ENCODE data around the gene AFF1. TPM values are rescaled to one million over a fixed set of nuclear protein-coding genes. Genes with fewer than 3 reads are reported as not detected.

The AFF1 gene
- total and polyA plus RNA-seq, 2 of the 4 experiments (the other 2 are of a cell fraction): 7.0 to 9.6 TPM

- in situ Hi-C loops (cut with MboI; ENCODE audit: low sequenced_read_pairs) (no loop called here), intact Hi-C loops (cut with micrococcal nuclease) (no loop called here), dilution Hi-C loops (cut with HindIII; ENCODE audit: low sequenced_read_pairs, unreplicated experiment) (no loop called here)
- Histone ChIP-seq H3K4me3 (ENCODE audit: insufficient read depth, low read depth, low read length) (no peak overlapping the region), H2AK9ac (replicated peaks; ENCODE audit: low read depth, low read length, poor library complexity) (no peak overlapping the region), H3K56ac (ENCODE audit: extremely low read depth, insufficient read depth, low read length) (no peak overlapping the region), H3K4me2 (ENCODE audit: low read depth, low read length) (no peak overlapping the region), H3K4ac (ENCODE audit: low read depth, low read length) (no peak overlapping the region), H4K91ac (ENCODE audit: insufficient read depth, low read depth, low read length) (no peak overlapping the region), H2BK120ac (ENCODE audit: low read depth, low read length) (no peak overlapping the region), H3K14ac (replicated peaks; ENCODE audit: low read depth, low read length) (no peak overlapping the region), H4K5ac (ENCODE audit: low read depth, low read length) (no peak overlapping the region), H3K9me3 (ENCODE audit: control insufficient read depth, insufficient read depth, low read length) (no peaks in the 10 kb centered on the region), H2BK15ac (ENCODE audit: low read depth, low read length) (no peak overlapping the region), H3K4me1 (ENCODE audit: control insufficient read depth, insufficient read depth, low read length) (peaks cover 3% of the 10 kb centered on the region), H3K9ac (ENCODE audit: low read depth, low read length) (no peak overlapping the region), H3K27ac (ENCODE audit: insufficient read depth, low read length) (no peak overlapping the region), H4K20me1 (ENCODE audit: insufficient read depth, low read length) (peaks cover 23% of the 10 kb centered on the region), H3K9me1 (ENCODE audit: insufficient read depth, low read length) (peaks cover 5% of the 10 kb centered on the region; the same call in 1 of the 2 replicates), H3K18ac (ENCODE audit: low read depth, low read length) (no peak overlapping the region), H3K79me1 (ENCODE audit: low read depth in 1 of 2, low read length in 2 of 2) (peaks cover 27 to 45% of the 10 kb centered on the region in 2 experiments), H2AK5ac (ENCODE audit: low read depth, low read length) (no peak overlapping the region), H3K27me3 (ENCODE audit: control insufficient read depth, insufficient read depth, low read length) (no peaks in the 10 kb centered on the region), H2AFZ (replicated peaks; ENCODE audit: low read length, poor library complexity) (no peak overlapping the region), H2BK5ac (ENCODE audit: low read depth, low read length, poor library complexity, severe bottlenecking) (no peak overlapping the region), H3K36me3 (ENCODE audit: control insufficient read depth, insufficient read depth, low read length) (no peaks in the 10 kb centered on the region), H2BK20ac (ENCODE audit: low read depth, low read length) (no peak overlapping the region), H4K8ac (ENCODE audit: low read depth in 2 of 2, low read length in 2 of 2) (no peak overlapping the region), H3K23ac (ENCODE audit: low read depth, low read length) (no peak overlapping the region)
- ChIA-PET CTCF (interaction anchor here (1.0 kb wide), 1 partner anchor 149 kb away, joined by 3 read pairs; no protein-coding TSS in a partner anchor), POLR2A (ENCODE audit: unreplicated experiment) (no interaction called here)
- no TSS peak for BruUV-seq (replicated peaks)
- TF ChIP-seq RCOR1 (IDR thresholded peaks at IDR 0.05; ENCODE audit: insufficient replicate concordance, low read length) (no peak), BHLHE40 (IDR thresholded peaks at IDR 0.05; ENCODE audit: low read depth, low read length) (no peak), SMC3 (IDR thresholded peaks at IDR 0.05; ENCODE audit: low read depth, low read length) (no peak), ELK1 (IDR thresholded peaks at IDR 0.05; ENCODE audit: borderline replicate concordance, low read depth, low read length) (no peak), FOS (IDR thresholded peaks at IDR 0.05; ENCODE audit: low read depth, low read length) (no peak), RAD21 (IDR thresholded peaks at IDR 0.05; ENCODE audit: low read length) (no peak), CTCF (conservative IDR thresholded peaks at IDR 0.05; ENCODE audit: low read depth, low read length) (no peak), CEBPB (IDR thresholded peaks at IDR 0.05; ENCODE audit: low read depth, low read length) (no peak), CHD1 (IDR thresholded peaks at IDR 0.05; ENCODE audit: low read depth, low read length) (no peak), NFE2L2 (IDR thresholded peaks at IDR 0.05; ENCODE audit: low read depth, low read length) (no peak), RFX5 (IDR thresholded peaks at IDR 0.05; ENCODE audit: low read depth, low read length) (no peak), MAZ (IDR thresholded peaks at IDR 0.05; ENCODE audit: borderline replicate concordance, low read depth, low read length) (no peak), POLR2A (IDR thresholded peaks at IDR 0.05; ENCODE audit: low read depth, low read length) (no peak), MXI1 (IDR thresholded peaks at IDR 0.05; ENCODE audit: borderline replicate concordance, low read depth, low read length) (no peak), USF2 (IDR thresholded peaks at IDR 0.05; ENCODE audit: low read depth, low read length) (no peak), MAFK (IDR thresholded peaks at IDR 0.05; ENCODE audit: low read depth, low read length) (no peak)
- WGBS, 2 experiments (ENCODE audit: extremely low coverage in 2 of 2, insufficient read length in 1 of 2): no CpG with 5 or more reads among the region's 3 CpGs
- ATAC-seq (ENCODE audit: low read depth) (no peak), DNase-seq (no peak)
Observed at GRCh38 chr4:87071401-87071800, 136.6 kb downstream of the AFF1 start.

All from IMR-90 (cell line).